Left ventricle myocardium superior (tissue), 1 donor: ENCODE data around the gene OOSP1. TPM values are rescaled to one million over a fixed set of nuclear protein-coding genes. Genes with fewer than 3 reads are reported as not detected.

ENCODE experiments used
- total RNA-seq: library from RNA; stranded (reverse); fragmentation: NEBNext Ultra II Directional; extraction: Animal tissue kit (Norgen Biotek cat#: 25700); gene quantifications from one replicate; pipeline ENCODE4 v1.2.1, GENCODE V29; 2021
- donor health status: DM: no; HTN: yes; CAD: no; lungs with severe emphysema.

OOSP1 gene
- total RNA-seq, 1 donor from 2014 or later, result not detected

Other genes starting within 250 kb of the OOSP1 start
- gene OR10V1, start 224.6 kb upstream of the OOSP1 start, total RNA-seq, result not detected
- gene STX3, start 183.1 kb upstream of the OOSP1 start, total RNA-seq, result 8.0 TPM
- 103 TPM for gene MRPL16, start 127.7 kb upstream of the OOSP1 start, total RNA-seq
- gene CBLIF, start 92.9 kb upstream of the OOSP1 start, total RNA-seq, result not detected
- not detected for gene TCN1, start 71.9 kb upstream of the OOSP1 start, total RNA-seq
- gene OOSP3, start 59.6 kb upstream of the OOSP1 start, total RNA-seq, result not detected
- not detected for gene OOSP4A, start 25.6 kb downstream of the OOSP1 start, total RNA-seq
- not detected for gene OOSP4B, start 78.7 kb downstream of the OOSP1 start, total RNA-seq
- not detected for gene OOSP2, start 102.0 kb downstream of the OOSP1 start, total RNA-seq
- gene MS4A3, start 118.2 kb downstream of the OOSP1 start, total RNA-seq, result not detected
- 0.42 TPM for gene MS4A2, start 150.2 kb downstream of the OOSP1 start, total RNA-seq
- 49.3 TPM for gene MS4A6A, start 244.7 kb downstream of the OOSP1 start, total RNA-seq